Activated T-helper 1 cell treated with Interleukin-2 at 50 U/mL for 16 hours (primary cell): Measurements from ENCODE around the gene FES.

Source experiments
- DNase-seq: peaks from one replicate; pipeline ENCODE4 v3.0.0-alpha.2; 2020; ENCODE audit warnings: low read depth

Gene FES

DNA sequence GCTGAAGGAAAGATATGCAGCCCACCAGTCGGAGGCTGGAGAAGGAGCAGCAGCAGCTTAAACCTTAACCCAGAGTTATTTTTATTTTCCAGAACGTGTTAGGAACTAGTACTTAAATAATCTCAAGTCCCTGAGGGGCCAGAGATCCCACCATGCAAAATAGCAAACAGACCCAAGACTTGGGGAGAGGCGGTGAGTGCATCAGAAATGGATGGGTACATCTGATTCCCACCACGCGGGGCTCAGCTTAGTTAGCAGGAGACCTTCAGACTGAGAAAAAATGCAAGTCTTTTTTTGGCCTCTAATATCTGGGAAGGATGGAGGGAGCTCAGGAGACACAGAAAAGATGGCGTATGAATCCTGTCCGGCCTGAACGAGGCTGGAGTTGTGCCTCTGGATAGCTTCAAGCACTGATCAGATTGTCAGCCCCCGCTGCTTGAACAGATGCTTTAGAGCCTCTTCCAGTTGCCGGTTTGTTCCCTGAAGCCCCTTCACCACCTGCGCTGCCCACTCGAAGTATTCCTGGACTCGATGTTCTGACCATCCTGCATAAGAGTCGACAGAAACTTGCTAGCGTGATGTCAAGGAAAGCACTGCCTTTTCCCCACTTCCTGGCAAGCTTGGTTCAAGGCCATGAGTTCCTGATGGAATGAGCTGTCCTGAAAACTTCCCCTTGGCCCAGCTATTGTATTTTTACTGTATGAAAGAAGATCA, 46.7 kb downstream of the FES start:
- no peak for DNase-seq

DNA sequence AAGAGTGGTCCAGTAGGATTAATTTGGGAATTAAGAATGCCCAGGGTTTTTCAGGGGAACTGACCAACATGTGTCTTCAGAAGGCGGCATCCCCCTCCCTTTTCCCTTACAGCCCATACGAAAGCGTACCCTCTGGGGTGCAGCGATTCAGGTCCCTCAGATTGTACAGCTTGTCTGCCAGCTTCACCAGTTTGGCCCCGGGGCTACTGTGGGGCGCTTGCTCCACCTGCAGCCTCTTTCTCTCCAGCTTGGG, 47.2 kb downstream of the FES start:
- DNase-seq = no peak

DNA sequence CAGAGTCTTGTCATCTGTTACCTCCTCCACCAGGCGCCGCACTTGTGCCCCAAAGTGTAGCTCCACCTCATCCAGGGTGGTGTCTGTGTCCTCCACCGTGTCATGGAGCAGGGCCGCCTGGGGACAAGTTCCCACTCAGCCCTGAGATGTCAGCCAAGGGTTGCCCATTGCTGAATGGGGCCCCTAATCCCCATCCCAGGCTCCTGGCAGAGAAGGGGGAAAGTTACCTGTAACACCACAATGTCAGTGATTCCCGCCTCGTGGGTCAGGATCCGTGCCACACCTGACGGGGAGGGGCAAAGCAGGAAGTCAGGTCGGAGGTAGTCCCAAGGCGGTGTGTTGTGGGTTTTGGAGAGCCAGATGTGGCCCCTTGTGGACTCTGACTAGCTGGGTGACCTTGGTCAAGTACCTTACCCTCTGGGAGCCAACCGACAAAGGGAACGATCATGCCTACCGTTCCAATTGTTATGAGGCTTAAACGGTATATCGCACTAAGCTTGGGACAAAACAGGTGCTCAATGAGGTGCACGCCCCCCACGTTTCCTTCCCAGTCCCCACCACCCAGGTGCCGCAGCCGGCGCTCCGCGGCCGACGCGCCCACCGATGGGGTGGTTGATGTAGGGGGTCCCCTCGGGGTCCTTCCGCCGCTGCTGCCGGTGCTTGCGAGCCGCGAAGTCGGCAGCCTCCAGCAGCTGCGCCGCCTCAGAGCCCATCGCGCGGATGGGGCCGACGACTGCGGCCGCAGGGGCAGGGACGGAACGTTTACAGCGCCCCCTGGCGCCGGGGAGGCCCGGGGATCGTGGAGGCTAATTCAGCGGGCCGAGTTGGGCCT, 47.7 kb downstream of the FES start, which contains the start of gene HDDC3:
Gene HDDC3 (minus strand): TSS at position 722 of the 832 bp plus-strand sequence. CDS start 9 bp downstream, at position 713.
- peak; percentile 83 for DNase-seq

DNA sequence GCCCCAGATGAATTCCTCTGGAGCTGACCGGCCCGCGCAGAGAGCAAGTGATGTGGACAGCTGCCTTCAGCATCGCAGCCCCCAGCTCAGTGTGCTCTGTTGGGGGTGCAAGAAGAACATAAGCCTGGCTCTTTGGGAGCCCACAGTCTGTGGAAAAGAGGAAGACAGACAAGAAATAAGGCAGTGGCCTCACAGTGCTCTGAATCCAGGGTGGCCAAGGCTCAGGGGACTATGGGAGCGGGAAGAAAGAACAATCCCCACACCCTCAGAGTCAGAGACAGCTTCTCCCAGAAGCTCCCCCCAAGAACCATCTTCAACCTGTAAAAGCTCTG, 48.3 kb downstream of the FES start:
- no peak for DNase-seq

DNA sequence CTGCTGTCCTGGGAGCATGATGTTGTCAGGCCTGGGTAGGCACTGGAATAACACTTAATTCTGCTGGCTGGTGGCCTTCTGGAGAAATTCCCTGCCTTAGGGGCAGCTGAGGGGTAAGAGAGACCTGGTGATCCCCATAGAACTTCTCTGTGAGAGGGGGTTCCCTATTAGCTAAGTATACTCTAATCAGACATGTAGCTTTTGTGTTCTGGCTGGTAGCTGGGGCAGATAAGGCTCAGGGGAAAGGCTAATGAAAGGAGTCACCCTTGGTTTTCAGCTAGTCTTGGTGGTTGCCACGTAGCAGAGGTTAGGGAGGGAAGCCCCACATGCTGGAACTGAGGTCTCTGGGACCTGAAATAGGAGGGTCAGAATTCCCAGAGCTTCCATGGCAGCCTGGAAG, 49.0 kb downstream of the FES start:
- no peak for DNase-seq

DNA sequence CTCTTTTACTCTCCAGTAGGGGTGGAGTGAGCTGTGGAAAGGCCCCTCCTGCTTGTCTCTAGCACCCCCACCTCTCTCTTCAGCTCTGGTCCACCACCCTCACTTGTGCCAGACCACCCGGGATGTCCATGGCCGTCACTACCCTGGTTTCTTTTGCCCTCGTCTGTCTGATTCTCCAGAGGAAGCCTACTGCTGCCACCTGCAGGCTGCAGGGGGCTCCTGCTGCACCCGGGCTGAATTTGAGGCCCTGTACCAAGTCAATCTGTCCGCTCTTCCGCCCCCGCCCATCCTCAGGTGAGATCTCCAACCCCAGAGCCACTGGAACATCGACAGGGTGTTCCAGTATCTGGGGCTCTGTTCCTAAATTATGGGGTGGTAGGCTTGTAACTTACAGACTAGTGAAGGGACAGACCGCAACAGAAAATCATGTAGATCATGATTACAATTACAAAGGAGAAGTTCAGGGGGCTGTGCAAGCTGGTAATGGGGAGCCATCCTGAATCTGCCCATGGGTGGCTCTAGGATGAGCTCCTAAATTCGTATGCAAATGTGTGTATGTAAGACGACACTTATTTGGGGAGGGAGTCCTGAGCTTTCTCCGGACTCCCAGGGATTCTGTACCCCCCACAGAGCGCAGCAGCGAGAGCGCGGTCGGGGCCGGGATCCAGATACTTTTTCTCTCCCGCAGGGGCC, 50.1 kb downstream of the FES start:
- peak; percentile 72 for DNase-seq

DNA sequence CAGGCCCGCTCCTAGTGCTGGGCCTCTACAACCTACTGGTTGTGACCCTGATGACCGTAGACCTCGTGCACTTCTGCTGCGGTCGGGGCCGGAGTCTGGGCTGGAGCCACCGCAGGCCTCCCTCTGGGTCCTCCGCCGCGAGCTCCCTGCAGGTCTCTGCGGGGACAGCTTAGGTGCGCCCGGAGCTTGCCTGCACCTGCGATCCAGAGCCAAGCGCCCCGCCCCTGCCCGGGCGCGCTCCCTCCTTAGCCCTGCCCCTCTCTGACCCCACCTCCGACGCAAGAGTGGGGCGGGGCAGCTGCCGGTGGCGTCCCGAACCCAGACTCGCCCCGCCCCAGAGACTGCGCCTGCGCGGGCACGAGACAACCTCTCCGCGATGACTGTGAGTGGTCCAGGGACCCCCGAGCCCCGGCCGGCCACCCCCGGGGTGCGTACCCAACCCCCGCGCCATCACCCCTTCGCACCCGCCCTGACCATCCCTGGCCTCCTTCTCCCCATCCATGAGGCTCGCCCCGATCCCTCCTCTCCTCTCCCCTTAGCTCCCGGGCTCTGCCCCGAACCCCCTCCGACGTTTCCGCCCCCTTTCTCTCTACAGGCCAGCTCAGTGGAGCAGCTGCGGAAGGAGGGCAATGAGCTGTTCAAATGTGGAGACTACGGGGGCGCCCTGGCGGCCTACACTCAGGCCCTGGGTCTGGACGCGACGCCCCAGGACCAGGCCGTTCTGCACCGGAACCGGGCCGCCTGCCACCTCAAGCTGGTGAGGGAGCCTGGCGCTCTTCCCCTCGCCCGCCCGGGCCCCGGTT, 50.8 kb downstream of the FES start, which contains the start of gene UNC45A:
Gene UNC45A (plus strand): TSS at position 337 of the 803 bp plus-strand sequence. CDS start 40 bp downstream, at position 377.
- peak; percentile 95 for DNase-seq

DNA sequence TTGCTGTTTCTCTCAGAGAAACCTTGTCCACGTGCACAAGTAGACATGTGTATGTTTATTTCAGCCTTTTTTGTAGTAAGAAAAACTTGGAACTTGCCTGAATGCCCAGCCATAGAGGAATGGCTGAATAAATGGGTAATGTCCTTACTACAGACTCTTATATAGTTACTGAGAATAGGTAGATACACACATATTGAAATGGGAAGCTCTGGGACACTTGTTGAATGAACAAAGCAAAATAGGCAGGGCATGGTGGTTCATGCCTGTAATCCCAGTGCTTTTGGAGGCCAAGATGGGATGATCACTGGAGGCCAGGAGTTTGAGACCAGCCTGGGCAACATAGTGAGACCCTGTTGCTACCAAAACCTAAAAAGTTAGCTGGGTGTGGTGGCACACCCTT, 52.5 kb downstream of the FES start:
- no peak for DNase-seq

DNA sequence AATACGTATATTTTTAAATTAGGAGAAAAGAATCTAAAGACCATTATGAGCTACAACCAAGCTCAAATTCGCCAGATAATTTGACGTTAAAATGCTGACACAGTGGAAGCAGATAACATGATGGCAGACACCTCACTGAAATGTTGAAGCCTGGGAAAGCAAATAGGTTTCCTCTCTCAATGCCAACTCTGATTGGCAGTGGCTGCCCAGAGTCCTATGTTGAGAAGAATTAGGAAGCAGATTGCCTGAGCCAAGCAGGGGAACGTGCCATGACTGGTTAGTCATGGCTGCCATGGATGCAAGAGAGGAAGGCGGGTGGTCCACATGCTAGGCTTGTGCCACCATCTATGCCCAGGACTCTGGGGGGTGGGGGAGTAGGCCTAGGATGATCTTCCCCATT, 54.0 kb downstream of the FES start:
- DNase-seq = no peak

DNA sequence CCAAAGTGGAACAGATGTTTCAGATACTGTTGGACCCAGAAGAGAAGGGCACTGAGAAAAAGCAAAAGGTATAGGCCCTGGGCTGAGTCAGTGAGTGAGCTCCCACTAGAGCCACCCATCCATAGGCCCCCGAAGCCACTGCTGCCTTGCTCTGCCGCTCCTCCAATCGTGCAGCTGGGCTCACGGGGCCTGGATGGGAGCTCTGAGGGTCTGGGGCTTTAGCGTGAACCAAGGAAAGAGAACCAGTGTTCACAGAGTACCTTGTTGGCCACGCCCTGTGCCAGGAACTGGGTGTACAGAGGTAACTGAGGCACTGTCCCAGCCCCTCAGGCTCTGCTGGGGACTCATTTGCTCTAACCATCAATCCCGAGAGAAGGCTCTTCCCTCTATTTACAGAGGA, 55.5 kb downstream of the FES start:
- no peak for DNase-seq

DNA sequence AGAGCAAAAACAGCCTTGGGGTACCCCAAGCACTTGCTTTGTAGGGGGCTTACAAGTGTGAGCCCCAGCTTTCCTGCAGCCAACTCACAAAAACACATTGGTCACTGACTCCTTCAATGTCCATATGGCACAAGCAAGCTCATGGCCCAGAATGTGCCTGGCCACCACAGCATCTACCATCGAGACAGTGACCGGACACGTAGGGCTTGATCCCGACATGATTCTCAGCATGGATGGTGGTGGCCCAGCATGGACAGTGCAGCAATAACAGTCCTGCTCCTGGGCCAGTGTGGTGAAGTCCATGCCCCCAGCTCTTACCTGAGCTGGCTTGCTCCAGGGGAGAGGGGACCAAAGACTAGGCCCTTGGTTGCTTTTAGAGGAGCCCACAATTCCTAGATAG, 56.7 kb downstream of the FES start:
- no peak for DNase-seq

DNA sequence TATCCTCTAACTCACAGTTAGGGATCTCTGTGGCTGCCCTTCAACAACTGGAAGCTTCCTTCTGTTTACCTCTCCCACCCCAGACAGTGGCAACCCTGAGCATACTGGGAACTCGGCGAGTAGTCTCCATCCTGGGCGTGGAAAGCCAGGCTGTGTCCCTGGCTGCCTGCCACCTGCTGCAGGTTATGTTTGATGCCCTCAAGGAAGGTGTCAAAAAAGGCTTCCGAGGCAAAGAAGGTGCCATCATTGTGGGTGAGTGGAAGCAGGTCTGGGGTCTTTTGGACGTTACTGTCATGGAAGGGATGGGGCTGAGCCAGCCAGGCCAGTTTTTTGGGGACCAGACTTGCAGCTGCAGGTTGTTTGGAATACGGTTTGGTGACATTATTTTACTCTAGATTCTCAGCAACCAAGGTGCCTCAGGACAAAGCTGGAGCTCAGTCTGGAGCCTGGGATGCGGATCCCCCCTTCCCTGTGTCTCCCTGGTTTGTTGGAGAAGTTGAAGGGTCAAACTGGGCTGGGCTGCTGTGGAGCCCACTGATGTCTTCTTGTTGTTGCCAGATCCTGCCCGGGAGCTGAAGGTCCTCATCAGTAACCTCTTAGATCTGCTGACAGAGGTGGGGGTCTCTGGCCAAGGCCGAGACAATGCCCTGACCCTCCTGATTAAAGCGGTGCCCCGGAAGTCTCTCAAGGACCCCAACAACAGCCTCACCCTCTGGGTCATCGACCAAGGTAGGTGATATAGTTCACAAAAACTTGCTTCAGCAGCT, 58.2 kb downstream of the FES start:
- no peak for DNase-seq

DNA sequence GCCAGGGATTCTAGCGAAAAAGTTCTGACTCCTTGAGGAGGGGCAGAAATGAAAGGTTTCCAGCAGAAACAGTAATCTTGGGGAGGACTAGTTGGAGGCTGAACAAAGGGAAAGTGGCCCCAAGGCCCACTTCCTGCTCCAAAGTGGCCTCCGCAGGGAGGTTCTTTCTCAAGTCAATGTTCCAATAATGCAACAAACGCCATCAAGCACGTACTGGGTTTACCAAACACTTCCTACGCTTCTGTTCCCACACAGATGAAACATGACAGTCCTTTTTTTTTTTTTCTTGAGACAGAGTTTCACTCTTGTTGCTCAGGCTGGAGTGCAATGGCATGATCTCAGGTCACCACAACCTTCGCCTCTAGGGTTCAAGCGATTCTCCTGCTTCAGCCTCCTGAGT, 60.8 kb downstream of the FES start:
- DNase-seq = no peak
